ENCODE data around the gene DAZAP1.
"Not testable (repeated sequence)": the region's sequence is repeated elsewhere in the genome, so short reads cannot be mapped to it uniquely, and the experiment has no call there.

Gene DAZAP1

DNA sequence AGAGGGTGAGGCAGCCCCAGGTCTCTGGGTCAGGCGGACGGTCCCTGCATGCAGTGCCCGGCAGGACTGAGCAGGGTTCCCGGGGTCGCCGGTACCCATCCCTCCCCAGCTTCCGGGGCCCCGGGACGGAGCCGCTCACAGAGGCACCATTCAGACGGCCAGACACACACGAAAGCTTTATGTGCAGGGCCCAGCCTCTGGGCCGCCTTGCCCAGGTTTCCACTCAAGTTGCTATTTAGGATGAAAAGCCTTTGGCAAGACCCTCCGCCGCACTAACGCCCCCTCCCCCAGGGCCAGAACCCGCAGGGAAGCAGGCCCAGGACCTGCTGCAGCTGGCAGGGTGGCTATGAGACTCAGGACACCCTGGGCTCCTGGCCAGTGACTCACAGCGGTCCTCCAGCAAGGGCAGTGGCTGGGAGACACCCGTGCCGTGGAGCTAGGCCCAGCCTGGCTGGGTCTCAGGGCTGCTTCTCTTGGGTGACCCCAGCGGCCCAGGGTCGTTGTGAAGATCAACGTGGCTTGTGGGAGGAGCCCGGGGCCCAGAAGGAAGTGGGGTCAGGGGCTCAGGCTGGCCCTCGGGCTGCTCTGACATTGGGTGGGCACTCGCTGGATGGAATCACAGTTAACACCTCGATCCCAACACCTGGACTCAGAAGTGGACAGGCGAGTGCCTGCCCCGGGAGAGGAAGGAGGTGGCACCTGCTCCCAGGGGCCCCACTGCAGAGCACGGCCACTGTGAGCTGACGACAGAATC lies 66.8 kb downstream of the DAZAP1 start:
- no peak overlapping the region for H3K4me3 ChIP-seq (ENCODE audit: low read depth, low read length)
- TF ChIP-seq, protein P1, sequence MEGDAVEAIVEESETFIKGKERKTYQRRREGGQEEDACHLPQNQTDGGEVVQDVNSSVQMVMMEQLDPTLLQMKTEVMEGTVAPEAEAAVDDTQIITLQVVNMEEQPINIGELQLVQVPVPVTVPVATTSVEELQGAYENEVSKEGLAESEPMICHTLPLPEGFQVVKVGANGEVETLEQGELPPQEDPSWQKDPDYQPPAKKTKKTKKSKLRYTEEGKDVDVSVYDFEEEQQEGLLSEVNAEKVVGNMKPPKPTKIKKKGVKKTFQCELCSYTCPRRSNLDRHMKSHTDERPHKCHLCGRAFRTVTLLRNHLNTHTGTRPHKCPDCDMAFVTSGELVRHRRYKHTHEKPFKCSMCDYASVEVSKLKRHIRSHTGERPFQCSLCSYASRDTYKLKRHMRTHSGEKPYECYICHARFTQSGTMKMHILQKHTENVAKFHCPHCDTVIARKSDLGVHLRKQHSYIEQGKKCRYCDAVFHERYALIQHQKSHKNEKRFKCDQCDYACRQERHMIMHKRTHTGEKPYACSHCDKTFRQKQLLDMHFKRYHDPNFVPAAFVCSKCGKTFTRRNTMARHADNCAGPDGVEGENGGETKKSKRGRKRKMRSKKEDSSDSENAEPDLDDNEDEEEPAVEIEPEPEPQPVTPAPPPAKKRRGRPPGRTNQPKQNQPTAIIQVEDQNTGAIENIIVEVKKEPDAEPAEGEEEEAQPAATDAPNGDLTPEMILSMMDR (IDR thresholded peaks at IDR 0.05; ENCODE audit: low read depth, low read length, missing control alignments): no peak
- no peak for DNase-seq (ENCODE audit: low read depth)

- no peak for DNase-seq (ENCODE audit: low read depth)
- TF ChIP-seq, protein P1 (IDR thresholded peaks at IDR 0.05; ENCODE audit: low read depth, low read length, missing control alignments): no peak
- no peak overlapping the region for H3K4me3 ChIP-seq (ENCODE audit: low read depth, low read length)
These were observed 67.5 kb downstream of the DAZAP1 start for GRCh38 chr19:1474765-1475351.

GRCh38 chr19:1475751-1476437 lies 68.5 kb downstream of the DAZAP1 start:
- TF ChIP-seq, protein P1 (IDR thresholded peaks at IDR 0.05; ENCODE audit: low read depth, low read length, missing control alignments): no peak
- H3K4me3 ChIP-seq (ENCODE audit: low read depth, low read length): no peak overlapping the region

DNA sequence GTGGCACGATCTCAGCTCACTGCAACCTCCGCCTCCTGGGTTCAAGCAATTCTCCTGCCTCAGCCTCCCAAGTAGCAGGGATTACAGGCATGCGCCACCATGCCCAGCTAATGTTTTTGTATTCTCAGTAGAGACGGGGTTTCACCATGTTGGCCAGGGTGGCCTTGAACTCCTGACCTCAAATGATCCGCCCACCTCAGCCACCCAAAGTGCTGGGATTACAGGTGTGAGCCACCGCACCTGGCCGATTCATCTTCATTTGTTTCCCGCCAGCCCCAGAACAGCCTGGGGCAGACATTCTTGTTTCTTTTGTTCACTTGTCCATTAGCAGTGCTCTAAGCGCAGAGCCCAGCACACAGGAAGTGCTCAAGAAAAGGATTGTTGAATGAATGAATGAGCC lies 69.7 kb downstream of the DAZAP1 start:
- H3K4me3 ChIP-seq (ENCODE audit: low read depth, low read length); DNase-seq (ENCODE audit: low read depth): not testable (repeated sequence)

More at GRCh38 chr19:1475751-1476437, 68.5 kb downstream of the DAZAP1 start:
- DNase-seq (ENCODE audit: low read depth): no peak

DNA sequence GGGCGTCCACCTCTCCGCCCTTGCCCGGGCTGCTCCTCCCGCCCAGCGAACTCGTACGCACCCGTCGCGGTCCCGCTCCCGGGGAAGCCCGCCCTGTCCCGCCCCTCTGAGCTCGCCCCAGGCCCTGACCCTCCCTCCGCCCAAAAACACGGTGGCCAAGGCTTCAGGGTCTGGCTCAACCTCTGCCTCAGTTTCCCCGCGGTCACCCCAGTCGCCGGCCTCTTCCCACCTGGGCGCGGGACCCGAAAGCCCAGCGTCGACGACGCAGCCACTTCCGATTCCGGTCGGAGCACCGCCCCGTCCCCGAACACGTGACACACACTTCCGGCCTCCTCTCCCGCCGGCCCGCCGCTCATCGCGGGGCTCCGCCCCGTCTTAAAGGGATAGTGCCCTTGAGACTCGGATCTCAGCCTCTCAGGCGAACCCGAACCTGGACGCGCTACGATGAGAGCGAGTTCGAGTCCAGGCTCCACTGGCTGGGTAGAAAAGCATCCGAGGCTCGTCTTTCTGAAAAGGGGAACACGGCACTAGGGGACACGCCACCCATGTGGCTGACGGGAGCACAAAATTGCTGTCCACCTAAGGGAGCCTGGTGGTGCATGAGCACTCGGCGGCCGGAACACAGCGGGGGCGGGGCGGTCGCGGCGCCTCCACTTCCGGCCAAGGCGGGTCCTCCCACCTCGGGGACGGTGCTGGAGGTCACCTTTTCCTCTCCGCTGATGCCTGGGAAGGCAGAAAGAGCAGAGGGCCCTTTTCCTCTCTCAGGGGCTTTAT lies 71.7 kb downstream of the DAZAP1 start, which contains the start of gene C19orf25:
TSS of gene C19orf25 (minus strand) at position 282 of the 774 bp plus-strand sequence. CDS start 312 bp downstream, outside the sequence.
- peak within 1 kb of the TSS; percentile 73 for H3K4me3 ChIP-seq (ENCODE audit: low read depth, low read length)
- peak; percentile 79 for DNase-seq (ENCODE audit: low read depth)
- TF ChIP-seq, protein P1 (IDR thresholded peaks at IDR 0.05; ENCODE audit: low read depth, low read length, missing control alignments): no peak

DNA sequence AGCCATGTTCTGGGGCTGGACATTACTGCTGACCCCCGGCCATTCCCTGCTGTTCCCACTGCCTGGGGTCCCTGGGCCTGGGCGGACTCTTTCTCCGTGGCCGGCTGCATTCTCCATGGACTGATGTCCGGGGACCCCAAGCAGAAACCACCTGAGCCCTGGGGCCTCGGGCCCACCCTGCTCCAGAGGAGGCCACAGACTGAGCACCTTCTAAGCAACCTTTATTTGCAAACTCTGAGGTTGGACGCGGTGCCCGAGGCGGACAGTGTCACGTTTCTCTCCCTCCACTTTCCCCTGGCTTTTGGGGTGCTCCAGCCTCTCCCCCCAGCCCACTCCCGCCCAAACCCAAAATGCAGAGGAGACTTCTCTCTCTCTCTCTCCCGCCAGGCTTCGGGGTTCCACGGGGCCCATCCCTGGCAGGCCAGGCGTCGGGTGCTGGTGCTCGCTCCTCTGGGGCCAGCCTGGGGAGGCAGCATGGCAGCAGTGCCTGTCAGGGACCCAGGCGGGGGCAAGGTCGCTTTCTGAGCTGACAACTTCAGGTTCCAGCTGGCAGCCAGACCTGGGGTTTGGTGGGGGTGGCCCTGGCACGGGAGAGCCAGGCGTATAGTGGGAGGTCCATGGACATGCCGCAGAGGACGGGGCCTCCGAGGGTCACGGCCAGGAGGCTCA lies 74.0 kb downstream of the DAZAP1 start:
- no peak for DNase-seq (ENCODE audit: low read depth)
- TF ChIP-seq, protein P1 (IDR thresholded peaks at IDR 0.05; ENCODE audit: low read depth, low read length, missing control alignments): no peak
- no peak overlapping the region for H3K4me3 ChIP-seq (ENCODE audit: low read depth, low read length)
